ENCODE measurements around the gene NPAS3. TPM values are rescaled to one million over a fixed set of nuclear protein-coding genes. Genes with fewer than 3 reads are reported as not detected.

The NPAS3 gene
- total and polyA plus RNA-seq, 2 of the 13 experiments (the other 11 are each of a cell fraction or from before 2014, with no cell fraction given): not detected

DNA sequence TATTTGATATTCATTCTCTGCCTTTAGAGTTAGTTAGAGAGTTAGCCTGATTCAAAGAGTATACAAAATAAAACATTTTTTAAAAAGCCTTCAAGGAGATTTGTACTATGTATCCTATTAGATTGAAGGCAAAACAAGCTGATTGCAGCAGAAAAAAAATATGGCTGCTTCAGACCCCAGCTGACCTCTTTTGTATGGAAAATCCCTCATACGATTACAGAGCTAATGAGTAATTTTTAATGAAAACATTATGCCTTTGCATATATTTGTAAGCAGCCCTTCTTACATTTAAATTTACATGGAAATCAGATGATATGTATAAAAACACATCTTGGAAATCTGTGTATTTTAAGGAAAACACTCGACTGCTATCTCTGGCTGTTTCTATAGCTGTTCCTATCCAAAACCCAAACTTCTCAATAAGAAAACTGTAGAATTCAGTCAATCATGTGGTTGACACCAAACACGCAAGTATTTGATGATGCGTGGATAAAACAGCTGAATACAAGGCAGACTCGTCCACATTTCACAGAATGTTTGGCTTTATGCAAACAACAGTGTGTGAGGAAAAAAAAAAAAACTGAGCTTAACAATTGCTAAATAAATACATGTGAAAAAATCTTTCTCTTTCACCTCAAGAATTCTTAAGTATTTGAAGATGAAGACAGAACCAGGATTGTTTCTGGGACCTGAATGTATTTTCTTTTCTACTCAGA, 736.9 kb downstream of the NPAS3 start:
- intact Hi-C loops (cut with micrococcal nuclease; ENCODE audit: unreplicated experiment): no loop called here

More for the DNA sequence above, 736.9 kb downstream of the NPAS3 start:
- no TSS peak for BruUV-seq (replicated peaks)
- ATAC-seq (no peak), FAIRE-seq (no peak), DNase-seq (ENCODE audit: low spot score) (no peak)
- H3K4me3 ChIP-seq (replicated peaks in 1 of 3; ENCODE audit: insufficient read depth in 1 of 3, low read depth in 2 of 3, low read length in 3 of 3): no peak overlapping the region
- no peaks in the 10 kb centered on the region for H3K4me1 ChIP-seq (ENCODE audit: insufficient read depth, low read length)
- no peak overlapping the region for H3K27ac ChIP-seq (ENCODE audit: extremely low read length, insufficient read depth, low read length)
- TF ChIP-seq FOXK2 (IDR thresholded peaks at IDR 0.05) (no peak), ZBED4 (CRISPR knock-in tag; IDR thresholded peaks at IDR 0.05; ENCODE audit: borderline replicate concordance) (no peak), E2F2 (CRISPR knock-in tag; IDR thresholded peaks at IDR 0.05; ENCODE audit: borderline replicate concordance) (no peak)
- TF ChIP-seq, protein P1, sequence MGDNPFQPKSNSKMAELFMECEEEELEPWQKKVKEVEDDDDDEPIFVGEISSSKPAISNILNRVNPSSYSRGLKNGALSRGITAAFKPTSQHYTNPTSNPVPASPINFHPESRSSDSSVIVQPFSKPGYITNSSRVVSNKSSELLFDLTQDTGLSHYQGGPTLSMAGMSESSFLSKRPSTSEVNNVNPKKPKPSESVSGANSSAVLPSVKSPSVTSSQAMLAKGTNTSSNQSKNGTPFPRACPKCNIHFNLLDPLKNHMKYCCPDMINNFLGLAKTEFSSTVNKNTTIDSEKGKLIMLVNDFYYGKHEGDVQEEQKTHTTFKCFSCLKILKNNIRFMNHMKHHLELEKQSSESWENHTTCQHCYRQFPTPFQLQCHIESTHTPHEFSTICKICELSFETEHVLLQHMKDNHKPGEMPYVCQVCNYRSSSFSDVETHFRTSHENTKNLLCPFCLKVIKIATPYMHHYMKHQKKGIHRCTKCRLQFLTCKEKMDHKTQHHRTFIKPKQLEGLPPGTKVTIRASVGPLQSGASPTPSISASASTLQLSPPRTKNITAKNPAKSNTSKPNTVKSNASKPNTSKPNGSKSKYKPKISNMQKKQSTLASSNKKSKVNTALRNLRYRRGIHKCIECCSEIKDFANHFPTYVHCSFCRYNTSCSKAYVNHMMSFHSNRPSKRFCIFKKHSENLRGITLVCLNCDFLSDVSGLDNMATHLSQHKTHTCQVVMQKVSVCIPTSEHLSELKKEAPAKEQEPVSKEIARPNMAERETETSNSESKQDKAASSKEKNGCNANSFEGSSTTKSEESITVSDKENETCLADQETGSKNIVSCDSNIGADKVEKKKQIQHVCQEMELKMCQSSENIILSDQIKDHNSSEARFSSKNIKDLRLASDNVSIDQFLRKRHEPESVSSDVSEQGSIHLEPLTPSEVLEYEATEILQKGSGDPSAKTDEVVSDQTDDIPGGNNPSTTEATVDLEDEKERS (CRISPR knock-in tag; IDR thresholded peaks at IDR 0.05): no peak
- no peak overlapping the region for H2AFZ ChIP-seq (ENCODE audit: low read length)
- no peaks in the 10 kb centered on the region for H3K79me2 ChIP-seq (ENCODE audit: insufficient read depth, low read length)
- no peaks in the 10 kb centered on the region for H3K9me3 ChIP-seq (ENCODE audit: low read length)
- H3K36me3 ChIP-seq (replicated peaks in 1 of 2; ENCODE audit: control insufficient read depth in 1 of 2, insufficient read depth in 2 of 2, low read length in 2 of 2): no peaks in the 10 kb centered on the region
- H3K4me2 ChIP-seq (ENCODE audit: low read depth, low read length): no peak overlapping the region
- in situ Hi-C loops (cut with HindIII; ENCODE audit: extremely low pct_ligation_motif_present, low pct_unique_long_range_greater_than_20kb): no loop called here
- no peaks in the 10 kb centered on the region for H4K20me1 ChIP-seq (ENCODE audit: insufficient read depth, low read length)
- H3K27me3 ChIP-seq (ENCODE audit: control insufficient read depth in 1 of 2, insufficient read depth in 2 of 2, low read length in 2 of 2): no peaks in the 10 kb centered on the region
- ChIA-PET CTCF (ENCODE audit: low intra/inter-chr PET ratio, low total read pairs) (interaction anchor here (0.8 kb wide), 1 partner anchor 117 kb away, joined by 3 read pairs; no protein-coding TSS in a partner anchor), POLR2A (no interaction called here)
- WGBS (ENCODE audit: low lambda C conversion rate): 3% methylated on average over 5 of the region's 5 CpGs
- H3K9ac ChIP-seq (ENCODE audit: insufficient read depth, low read depth, low read length): no peak overlapping the region

Measured in HepG2 (cell line).